Peyer's patch (tissue), 4 donors: Measurements from ENCODE around the gene HYCC2.

Experiments used
- POLR2A ChIP-seq, 2 donors: fragments of 450-650 bp; IDR thresholded peaks; one replicate each; pipeline ENCODE4 v1.5.1; 2017; ENCODE audit warnings: antibody characterized with exemption in 2 of 2, mild to moderate bottlenecking in 2 of 2, moderate library complexity in 2 of 2
- TF ChIP-seq, protein P1 (sequence below), 6 experiments: fragments of 450-650 bp in 4 of 6; fragments of 200-600 bp in 2 of 6; sonication (generic) in 1 of 6; IDR thresholded peaks; one replicate each; pipeline ENCODE4 v1.5.1; 2017 to 2019; ENCODE audit warnings: antibody characterized with exemption in 6 of 6, mild to moderate bottlenecking in 3 of 6, moderate library complexity in 1 of 6

DNA sequence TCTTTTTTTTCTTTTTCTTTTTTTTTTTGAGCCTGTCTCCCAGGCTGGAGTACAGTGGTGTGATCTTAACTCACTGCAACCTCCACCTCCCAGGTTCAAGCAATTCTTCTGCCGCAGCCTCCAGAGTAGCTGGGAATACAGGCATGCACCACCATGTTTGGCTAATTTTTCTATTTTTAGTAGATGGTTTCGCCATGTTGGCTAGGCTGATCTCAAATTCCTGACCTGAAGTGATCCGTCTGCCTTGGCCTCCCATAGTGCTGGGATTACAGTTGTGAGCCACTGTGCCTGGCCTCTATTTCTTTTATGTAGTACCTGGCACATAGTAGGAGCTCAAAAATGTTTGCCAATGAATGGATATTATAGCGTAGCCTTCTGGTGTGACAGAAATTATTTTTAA is 37.7 kb upstream of the HYCC2 start:
- no peak for TF ChIP-seq POLR2A (IDR thresholded peaks at IDR 0.05)
- TF ChIP-seq, protein P1, sequence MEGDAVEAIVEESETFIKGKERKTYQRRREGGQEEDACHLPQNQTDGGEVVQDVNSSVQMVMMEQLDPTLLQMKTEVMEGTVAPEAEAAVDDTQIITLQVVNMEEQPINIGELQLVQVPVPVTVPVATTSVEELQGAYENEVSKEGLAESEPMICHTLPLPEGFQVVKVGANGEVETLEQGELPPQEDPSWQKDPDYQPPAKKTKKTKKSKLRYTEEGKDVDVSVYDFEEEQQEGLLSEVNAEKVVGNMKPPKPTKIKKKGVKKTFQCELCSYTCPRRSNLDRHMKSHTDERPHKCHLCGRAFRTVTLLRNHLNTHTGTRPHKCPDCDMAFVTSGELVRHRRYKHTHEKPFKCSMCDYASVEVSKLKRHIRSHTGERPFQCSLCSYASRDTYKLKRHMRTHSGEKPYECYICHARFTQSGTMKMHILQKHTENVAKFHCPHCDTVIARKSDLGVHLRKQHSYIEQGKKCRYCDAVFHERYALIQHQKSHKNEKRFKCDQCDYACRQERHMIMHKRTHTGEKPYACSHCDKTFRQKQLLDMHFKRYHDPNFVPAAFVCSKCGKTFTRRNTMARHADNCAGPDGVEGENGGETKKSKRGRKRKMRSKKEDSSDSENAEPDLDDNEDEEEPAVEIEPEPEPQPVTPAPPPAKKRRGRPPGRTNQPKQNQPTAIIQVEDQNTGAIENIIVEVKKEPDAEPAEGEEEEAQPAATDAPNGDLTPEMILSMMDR (IDR thresholded peaks at IDR 0.05): no peak
